NCI-H2171 treated with DMSO at 0.1 percent for 48 hours (cell line): ENCODE measurements around the gene CDH2.
A peak's percentile ranks its signal among the peaks of the same experiment; 100 is the strongest.

Experiments
- DNase-seq: peaks from one replicate; lab custom pipeline; 2025; lab: John Stamatoyannopoulos, UW

CDH2 gene

GRCh38 chr18:28176948-28177827, at the start of gene CDH2:
CDH2 (minus strand) TSS chr18:28177130; CDS start chr18:28177022, 108 bp downstream.
- peak; percentile 90 for DNase-seq

GRCh38 chr18:28212060-28212459, 35.1 kb upstream of the CDH2 start:
- DNase-seq = no peak

GRCh38 chr18:28208712-28209265, 31.9 kb upstream of the CDH2 start:
- DNase-seq = no peak

- DNase-seq = no peak
These were observed 31.3 kb upstream of the CDH2 start for GRCh38 chr18:28208268-28208667.

GRCh38 chr18:28204154-28204553, 27.2 kb upstream of the CDH2 start:
- DNase-seq = no peak

- no peak for DNase-seq
These were observed 24.1 kb upstream of the CDH2 start for GRCh38 chr18:28201056-28201455.

- DNase-seq = no peak
These were observed 21.7 kb upstream of the CDH2 start for GRCh38 chr18:28198620-28199019.

GRCh38 chr18:28193177-28193778, 16.3 kb upstream of the CDH2 start:
- no peak for DNase-seq

- no peak for DNase-seq
These were observed 12.7 kb upstream of the CDH2 start for GRCh38 chr18:28189400-28190239.

GRCh38 chr18:28185121-28185520, 8.2 kb upstream of the CDH2 start:
- DNase-seq = no peak

- no peak for DNase-seq
These were observed 6.6 kb upstream of the CDH2 start for GRCh38 chr18:28183418-28184078.

- DNase-seq = no peak
These were observed 4.7 kb upstream of the CDH2 start for GRCh38 chr18:28181616-28182015.

- no peak for DNase-seq
These were observed 1.8 kb upstream of the CDH2 start for GRCh38 chr18:28178720-28179119.

- peak; percentile 85 for DNase-seq
These were observed 1.1 kb upstream of the CDH2 start for GRCh38 chr18:28177828-28178635.

- DNase-seq = no peak
These were observed 307 bp downstream of the CDH2 start for GRCh38 chr18:28176698-28176947.

GRCh38 chr18:28175930-28176697, 816 bp downstream of the CDH2 start:
- peak; percentile 75 for DNase-seq

- peak; percentile 48 for DNase-seq
These were observed 1.6 kb downstream of the CDH2 start for GRCh38 chr18:28175150-28175929.

- DNase-seq = peak; percentile 31
These were observed 2.6 kb downstream of the CDH2 start for GRCh38 chr18:28174181-28174905.

- DNase-seq = no peak
These were observed 5.1 kb downstream of the CDH2 start for GRCh38 chr18:28171837-28172236.
